ENCODE measurements around the gene FOXI1.

DNA sequence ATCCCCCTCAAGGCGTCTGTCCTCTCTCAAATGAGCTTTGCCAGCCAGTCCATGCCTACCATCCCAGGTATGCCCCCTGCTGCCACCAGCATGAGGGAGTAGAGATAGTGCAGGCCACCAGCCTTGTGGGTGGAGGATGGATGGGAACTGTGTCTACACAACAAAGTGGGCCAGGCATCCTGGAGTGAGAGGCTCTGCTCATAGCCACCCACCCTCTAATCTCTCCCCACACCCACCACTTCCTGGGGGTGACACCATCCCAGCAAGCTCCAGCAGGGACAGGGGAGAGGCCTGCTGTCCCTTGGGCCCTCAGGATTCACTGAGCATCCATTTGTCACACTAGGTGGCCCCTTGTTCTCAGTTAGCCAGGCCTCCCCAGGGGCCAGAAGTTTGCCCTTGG is 25.5 kb upstream of the FOXI1 start:
- no peak for TF ChIP-seq EP300 (IDR thresholded peaks at IDR 0.05)
- TF ChIP-seq, protein P1, sequence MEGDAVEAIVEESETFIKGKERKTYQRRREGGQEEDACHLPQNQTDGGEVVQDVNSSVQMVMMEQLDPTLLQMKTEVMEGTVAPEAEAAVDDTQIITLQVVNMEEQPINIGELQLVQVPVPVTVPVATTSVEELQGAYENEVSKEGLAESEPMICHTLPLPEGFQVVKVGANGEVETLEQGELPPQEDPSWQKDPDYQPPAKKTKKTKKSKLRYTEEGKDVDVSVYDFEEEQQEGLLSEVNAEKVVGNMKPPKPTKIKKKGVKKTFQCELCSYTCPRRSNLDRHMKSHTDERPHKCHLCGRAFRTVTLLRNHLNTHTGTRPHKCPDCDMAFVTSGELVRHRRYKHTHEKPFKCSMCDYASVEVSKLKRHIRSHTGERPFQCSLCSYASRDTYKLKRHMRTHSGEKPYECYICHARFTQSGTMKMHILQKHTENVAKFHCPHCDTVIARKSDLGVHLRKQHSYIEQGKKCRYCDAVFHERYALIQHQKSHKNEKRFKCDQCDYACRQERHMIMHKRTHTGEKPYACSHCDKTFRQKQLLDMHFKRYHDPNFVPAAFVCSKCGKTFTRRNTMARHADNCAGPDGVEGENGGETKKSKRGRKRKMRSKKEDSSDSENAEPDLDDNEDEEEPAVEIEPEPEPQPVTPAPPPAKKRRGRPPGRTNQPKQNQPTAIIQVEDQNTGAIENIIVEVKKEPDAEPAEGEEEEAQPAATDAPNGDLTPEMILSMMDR (IDR thresholded peaks at IDR 0.05) = no peak
- TF ChIP-seq POLR2A (IDR thresholded peaks at IDR 0.05) = no peak
- TF ChIP-seq POLR2AphosphoS5 (IDR thresholded peaks at IDR 0.05) = no peak
